ENCODE results near the gene SREK1. TPM values are rescaled to one million over a fixed set of nuclear protein-coding genes. Genes with fewer than 3 reads are reported as not detected.
A peak's percentile ranks its signal among the peaks of the same experiment; 100 is the strongest.

The SREK1 gene
- total RNA-seq, 4 donors from 2014 or later, result 18.7 to 95.0 (median 54.4) TPM

DNA sequence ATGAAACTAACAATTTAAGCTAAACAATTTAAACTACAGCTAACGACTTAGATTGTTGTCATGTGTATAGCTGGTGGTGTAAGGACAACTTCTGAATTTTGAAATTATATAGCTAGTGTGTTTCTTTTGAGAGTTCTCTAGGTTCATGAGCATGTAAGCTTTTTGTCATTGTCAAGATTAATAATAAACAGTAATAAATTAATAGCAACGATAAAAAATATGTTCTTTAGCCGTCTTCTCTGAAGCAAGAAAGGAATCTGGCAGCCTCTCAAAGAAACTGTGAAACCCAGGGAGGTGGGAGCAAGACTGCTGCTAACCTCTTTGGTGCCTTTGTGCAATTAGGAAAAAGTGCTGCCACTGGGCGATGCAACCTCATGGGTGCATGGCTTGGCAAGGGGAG is 59.4 kb downstream of the SREK1 start:
- 51 to 55% methylated on average over 4 of the region's 4 CpGs for WGBS, 2 donors

DNA sequence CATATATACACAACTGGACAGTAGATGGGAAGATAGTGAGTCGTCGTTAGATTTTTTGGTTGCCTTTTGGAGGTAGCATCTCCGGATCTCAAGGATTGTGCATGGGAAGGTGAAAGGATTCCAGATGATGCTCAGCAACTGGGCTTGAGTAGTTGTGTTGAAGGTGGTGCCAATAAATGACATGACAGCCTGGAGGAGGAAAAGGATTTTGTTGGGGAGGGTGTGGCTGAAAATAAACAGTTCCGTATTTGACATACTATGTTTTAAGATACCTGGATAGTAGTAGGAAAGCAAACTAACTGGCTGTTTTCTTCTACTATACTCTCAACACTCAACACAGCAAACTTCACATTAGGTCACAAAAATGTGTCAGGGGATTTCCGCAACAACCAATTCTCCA is 62.4 kb downstream of the SREK1 start:
- no peaks in the 10 kb centered on the region for H3K36me3 ChIP-seq
- no peaks in the 10 kb centered on the region for H3K27me3 ChIP-seq
- peaks cover 0 to 33% (median 11%) of the 10 kb centered on the region in 3 donors for H3K4me1 ChIP-seq
- WGBS, 2 donors, result 91 to 94% methylated on average over 5 of the region's 5 CpGs
- peak overlapping the region in 2 of 4 donors; percentile 72 to 74 for H3K27ac ChIP-seq
- no peak overlapping the region for H3K4me3 ChIP-seq
- no peak for TF ChIP-seq POLR2A (IDR thresholded peaks at IDR 0.05)
- TF ChIP-seq, protein P1, sequence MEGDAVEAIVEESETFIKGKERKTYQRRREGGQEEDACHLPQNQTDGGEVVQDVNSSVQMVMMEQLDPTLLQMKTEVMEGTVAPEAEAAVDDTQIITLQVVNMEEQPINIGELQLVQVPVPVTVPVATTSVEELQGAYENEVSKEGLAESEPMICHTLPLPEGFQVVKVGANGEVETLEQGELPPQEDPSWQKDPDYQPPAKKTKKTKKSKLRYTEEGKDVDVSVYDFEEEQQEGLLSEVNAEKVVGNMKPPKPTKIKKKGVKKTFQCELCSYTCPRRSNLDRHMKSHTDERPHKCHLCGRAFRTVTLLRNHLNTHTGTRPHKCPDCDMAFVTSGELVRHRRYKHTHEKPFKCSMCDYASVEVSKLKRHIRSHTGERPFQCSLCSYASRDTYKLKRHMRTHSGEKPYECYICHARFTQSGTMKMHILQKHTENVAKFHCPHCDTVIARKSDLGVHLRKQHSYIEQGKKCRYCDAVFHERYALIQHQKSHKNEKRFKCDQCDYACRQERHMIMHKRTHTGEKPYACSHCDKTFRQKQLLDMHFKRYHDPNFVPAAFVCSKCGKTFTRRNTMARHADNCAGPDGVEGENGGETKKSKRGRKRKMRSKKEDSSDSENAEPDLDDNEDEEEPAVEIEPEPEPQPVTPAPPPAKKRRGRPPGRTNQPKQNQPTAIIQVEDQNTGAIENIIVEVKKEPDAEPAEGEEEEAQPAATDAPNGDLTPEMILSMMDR (IDR thresholded peaks at IDR 0.05), result no peak
- intact Hi-C loops (cut with DNase I), result no loop called here
- H3K9me3 ChIP-seq, result no peaks in the 10 kb centered on the region
- no peak for DNase-seq

More for the DNA sequence above, 59.4 kb downstream of the SREK1 start:
- Histone ChIP-seq H3K27me3 (no peaks in the 10 kb centered on the region), H3K36me3 (no peaks in the 10 kb centered on the region), H3K4me3 (no peak overlapping the region), H3K9me3 (no peaks in the 10 kb centered on the region), H3K4me1 (peaks cover 0 to 21% (median 9%) of the 10 kb centered on the region in 3 donors), H3K27ac (no peak overlapping the region)
- DNase-seq, result no peak
- intact Hi-C loops (cut with DNase I), result no loop called here
- no peak for TF ChIP-seq POLR2A (IDR thresholded peaks at IDR 0.05)
- TF ChIP-seq, protein P1 (IDR thresholded peaks at IDR 0.05), result no peak

DNA sequence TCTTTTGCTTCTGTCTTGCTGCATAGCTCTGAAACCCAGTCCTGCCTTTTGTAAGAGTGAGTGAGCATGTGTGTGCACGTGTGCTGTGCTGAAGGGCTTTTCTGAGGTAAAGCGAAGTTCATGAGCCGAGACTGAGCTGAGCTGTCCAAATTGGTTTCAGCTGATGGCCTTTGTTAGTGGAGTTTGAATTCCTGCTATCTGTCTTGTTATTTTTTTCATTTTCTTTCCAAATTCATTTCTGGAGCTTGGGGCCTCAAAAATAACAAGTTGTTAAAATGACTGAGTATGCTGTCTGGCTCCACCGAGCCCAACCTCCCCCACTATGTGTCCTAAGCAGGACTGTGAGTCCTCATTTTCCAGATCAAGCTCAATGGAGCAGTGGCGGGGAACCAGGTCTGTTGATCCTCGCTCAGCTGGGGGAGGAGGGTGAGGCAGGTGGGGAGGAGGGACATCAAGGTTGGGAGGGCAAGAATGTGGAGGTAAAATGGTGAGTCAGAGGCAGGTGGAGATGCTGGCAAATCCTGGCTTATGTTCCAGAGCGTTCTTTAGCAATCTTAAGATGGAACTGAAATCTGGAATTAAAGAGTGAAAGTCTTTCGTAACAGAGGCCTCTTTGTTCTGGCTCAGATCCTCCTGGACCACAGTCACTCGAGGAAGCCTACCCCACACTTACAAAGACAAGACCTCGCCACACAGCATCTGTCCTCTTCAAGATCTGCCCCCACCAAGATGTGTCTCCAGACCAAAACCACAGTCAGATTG is 63.9 kb downstream of the SREK1 start:
- TF ChIP-seq POLR2A (IDR thresholded peaks at IDR 0.05), result no peak
- TF ChIP-seq, protein P1 (IDR thresholded peaks at IDR 0.05), result no peak
- Histone ChIP-seq H3K27ac (peak overlapping the region in 3 of 4 donors; percentile 10 to 74 (median 72)), H3K36me3 (no peaks in the 10 kb centered on the region), H3K4me3 (no peak overlapping the region), H3K9me3 (no peaks in the 10 kb centered on the region), H3K4me1 (peaks cover 0 to 33% (median 11%) of the 10 kb centered on the region in 3 donors), H3K27me3 (no peaks in the 10 kb centered on the region)
- no peak for DNase-seq
- WGBS, 2 donors, result 38 to 41% methylated on average over 9 to 10 of the region's 10 CpGs
- intact Hi-C loops (cut with DNase I), result no loop called here

DNA sequence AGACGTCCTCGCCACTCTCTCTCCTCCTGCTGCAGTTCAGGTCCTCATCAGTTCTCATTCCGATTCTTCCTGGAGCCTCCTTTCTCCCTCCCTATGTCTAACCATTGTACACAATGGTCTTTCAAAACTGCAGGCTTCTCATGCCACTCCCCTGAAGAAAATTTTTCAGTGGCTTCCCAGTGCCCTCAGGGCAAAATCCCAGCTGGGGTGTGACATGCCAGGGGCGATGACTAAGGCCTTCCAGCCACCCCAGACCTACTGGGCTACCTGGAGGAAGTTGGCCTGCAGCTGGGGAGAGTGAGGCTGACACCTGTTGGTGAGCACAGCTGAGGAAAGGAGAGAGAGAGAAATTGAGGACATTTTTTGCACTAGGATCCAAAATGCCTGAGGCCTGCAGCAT is 65.2 kb downstream of the SREK1 start:
- Histone ChIP-seq H3K4me1 (peaks cover 0 to 33% (median 11%) of the 10 kb centered on the region in 3 donors), H3K36me3 (no peaks in the 10 kb centered on the region), H3K27ac (peak overlapping the region in 1 of 4 donors; percentile 72), H3K4me3 (no peak overlapping the region), H3K27me3 (no peaks in the 10 kb centered on the region), H3K9me3 (no peaks in the 10 kb centered on the region)
- no peak for DNase-seq
- intact Hi-C loops (cut with DNase I), result no loop called here
- no peak for TF ChIP-seq POLR2A (IDR thresholded peaks at IDR 0.05)
- TF ChIP-seq, protein P1 (IDR thresholded peaks at IDR 0.05), result peak in 1 of 6 experiments; percentile 18
- WGBS, 2 donors, result 74 to 90% methylated on average over 3 to 4 of the region's 4 CpGs

DNA sequence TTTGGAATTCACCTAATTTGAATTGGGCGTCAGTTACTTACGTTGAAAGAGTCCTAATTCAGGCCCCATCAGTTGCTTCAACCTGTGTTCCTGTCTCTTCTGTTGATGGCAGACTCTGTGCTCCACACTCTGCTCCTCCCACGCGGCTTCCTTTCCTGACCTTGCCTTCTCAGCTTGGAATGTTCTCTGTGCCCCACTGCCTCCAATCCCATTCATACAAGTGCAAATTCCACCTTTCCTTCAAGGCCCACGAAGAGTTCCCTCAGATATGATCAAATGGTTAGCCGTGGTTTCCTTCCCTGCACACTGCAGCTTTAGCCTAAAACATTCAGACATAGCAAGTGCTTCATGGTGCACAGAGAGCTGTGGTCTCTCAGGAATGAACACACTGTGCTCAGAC is 65.7 kb downstream of the SREK1 start:
- DNase-seq, result no peak
- H3K4me1 ChIP-seq, result peaks cover 0 to 33% (median 11%) of the 10 kb centered on the region in 3 donors
- no peaks in the 10 kb centered on the region for H3K36me3 ChIP-seq
- no peak overlapping the region for H3K4me3 ChIP-seq
- WGBS, 2 donors, result 65 to 74% methylated on average over 6 of the region's 6 CpGs
- no peak overlapping the region for H3K27ac ChIP-seq
- intact Hi-C loops (cut with DNase I), result no loop called here
- TF ChIP-seq, protein P1 (IDR thresholded peaks at IDR 0.05), result no peak
- TF ChIP-seq POLR2A (IDR thresholded peaks at IDR 0.05), result no peak
- no peaks in the 10 kb centered on the region for H3K9me3 ChIP-seq
- H3K27me3 ChIP-seq, result no peaks in the 10 kb centered on the region
